Skeletal muscle satellite cell (primary cell): ENCODE data around the gene UACA.

Source experiments
- H3K27me3 ChIP-seq: 2 replicates; pipeline ENCODE4 v1.7.0; 2013; ENCODE audit warnings: low read length; ENCODE audit not compliant: control insufficient read depth, insufficient read depth
- H3K36me3 ChIP-seq: 2 replicates; pipeline ENCODE4 v1.7.0; 2013; ENCODE audit warnings: mild to moderate bottlenecking, control low read depth, low read length; ENCODE audit not compliant: insufficient read depth
- H3K4me1 ChIP-seq: 2 replicates; pipeline ENCODE4 v1.7.0; 2013; ENCODE audit warnings: low read length; ENCODE audit not compliant: control insufficient read depth, insufficient read depth
- H3K4me2 ChIP-seq: 2 replicates; pipeline ENCODE4 v1.7.0; 2013; ENCODE audit warnings: mild to moderate bottlenecking, low read length
- H3K4me3 ChIP-seq: 2 replicates; pipeline ENCODE4 v1.7.0; 2013; ENCODE audit warnings: low read length
- H3K9ac ChIP-seq: 2 replicates; pipeline ENCODE4 v1.7.0; 2013; ENCODE audit warnings: mild to moderate bottlenecking, low read depth, low read length, moderate library complexity
- H3K9me3 ChIP-seq: replicated peaks from 2 replicates; pipeline ENCODE4 v1.7.0; 2013; ENCODE audit warnings: mild to moderate bottlenecking, control low read depth, low read length

The UACA gene

DNA sequence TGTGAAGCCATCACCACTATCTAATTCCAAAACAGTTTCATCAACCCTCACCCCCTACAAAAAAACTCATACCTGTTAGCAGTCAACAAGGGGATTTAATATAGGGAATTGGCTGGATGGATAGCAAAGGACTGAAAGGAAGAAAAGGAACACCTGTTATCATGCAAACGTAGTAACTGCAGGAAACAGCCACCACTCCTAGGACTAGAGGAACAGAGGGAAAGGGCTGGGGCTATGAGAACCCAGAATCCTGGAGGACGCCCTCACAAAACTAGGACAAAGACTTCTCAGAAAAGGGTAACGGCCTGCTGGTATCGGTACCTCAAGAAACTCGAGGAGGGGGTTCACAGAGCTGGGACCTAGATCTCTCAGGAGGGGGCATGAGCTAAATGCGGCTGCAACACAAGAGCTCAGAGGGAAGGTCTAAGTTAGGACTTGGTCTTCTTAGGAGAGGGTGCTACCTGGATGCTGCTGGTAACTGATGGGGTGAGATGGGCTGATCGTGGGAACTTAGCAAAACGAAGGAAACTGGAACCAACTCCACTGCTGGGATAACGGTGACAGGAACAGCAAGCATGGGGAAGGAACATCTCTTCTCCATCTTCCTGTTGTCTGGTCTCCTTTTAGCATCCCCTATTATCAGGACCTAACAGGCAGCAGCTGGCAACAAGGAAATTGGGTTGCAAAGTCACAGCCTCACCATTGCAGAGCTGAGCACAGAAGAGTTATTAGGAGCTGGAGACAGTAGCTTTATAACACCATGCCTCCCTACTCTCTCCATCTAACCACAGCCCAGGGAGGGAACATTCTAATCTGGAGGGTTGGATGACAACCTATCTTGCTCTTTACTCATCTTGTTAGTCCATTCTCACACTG is 147.7 kb downstream of the UACA start:
- H3K4me1 ChIP-seq, result peaks cover 5% of the 10 kb centered on the region
- H3K4me2 ChIP-seq, result no peak overlapping the region
- H3K9ac ChIP-seq, result no peak overlapping the region
- no peak overlapping the region for H3K4me3 ChIP-seq
- H3K27me3 ChIP-seq, result no peaks in the 10 kb centered on the region
- H3K9me3 ChIP-seq, result no peaks in the 10 kb centered on the region
- H3K36me3 ChIP-seq, result peaks cover 4% of the 10 kb centered on the region

DNA sequence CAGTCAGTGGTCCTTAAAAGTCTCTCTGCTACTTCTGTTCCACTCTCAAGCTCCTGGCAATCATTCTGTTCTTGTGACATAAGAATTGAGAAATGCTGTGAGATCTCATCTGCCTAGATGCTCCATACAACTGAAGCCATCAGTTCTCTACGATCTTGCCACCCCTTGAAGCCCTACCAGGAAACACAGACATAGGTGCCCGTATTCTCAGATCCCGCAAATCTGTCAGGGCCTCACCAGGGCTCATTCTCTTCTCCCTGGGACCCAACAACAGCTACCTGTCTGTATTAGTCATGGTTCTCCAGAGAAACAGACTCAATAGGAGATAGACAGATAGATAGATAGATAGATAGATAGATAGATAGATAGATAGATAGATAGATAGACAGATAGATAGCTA is 149.1 kb downstream of the UACA start:
- H3K4me3 ChIP-seq, result no peak overlapping the region
- no peaks in the 10 kb centered on the region for H3K27me3 ChIP-seq
- peaks cover 5% of the 10 kb centered on the region for H3K4me1 ChIP-seq
- H3K4me2 ChIP-seq, result no peak overlapping the region
- peaks cover 4% of the 10 kb centered on the region for H3K36me3 ChIP-seq
- no peak overlapping the region for H3K9ac ChIP-seq
- H3K9me3 ChIP-seq, result no peaks in the 10 kb centered on the region

DNA sequence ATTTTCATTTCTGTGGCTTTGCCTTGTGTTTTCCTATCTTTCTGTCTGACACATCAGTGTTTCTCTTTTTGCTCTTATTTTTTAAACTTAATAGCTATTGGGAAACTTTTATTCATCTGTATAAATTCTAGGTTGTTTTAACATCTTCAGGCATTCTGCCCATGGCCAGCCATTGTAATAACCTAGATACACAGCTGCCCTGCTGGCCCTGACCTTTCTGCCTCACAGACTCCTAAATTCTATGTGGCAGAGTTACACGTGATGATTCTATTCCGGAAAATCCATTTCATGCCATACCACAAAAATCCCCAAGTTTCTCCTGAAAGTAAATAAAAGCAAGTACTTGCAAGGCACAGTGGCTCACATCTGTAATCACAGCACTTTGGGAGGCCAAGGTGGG is 150.1 kb downstream of the UACA start:
- H3K9me3 ChIP-seq, result no peaks in the 10 kb centered on the region
- no peaks in the 10 kb centered on the region for H3K27me3 ChIP-seq
- H3K9ac ChIP-seq, result no peak overlapping the region
- no peak overlapping the region for H3K4me2 ChIP-seq
- peaks cover 5% of the 10 kb centered on the region for H3K4me1 ChIP-seq
- H3K36me3 ChIP-seq, result no peaks in the 10 kb centered on the region
- H3K4me3 ChIP-seq, result no peak overlapping the region

DNA sequence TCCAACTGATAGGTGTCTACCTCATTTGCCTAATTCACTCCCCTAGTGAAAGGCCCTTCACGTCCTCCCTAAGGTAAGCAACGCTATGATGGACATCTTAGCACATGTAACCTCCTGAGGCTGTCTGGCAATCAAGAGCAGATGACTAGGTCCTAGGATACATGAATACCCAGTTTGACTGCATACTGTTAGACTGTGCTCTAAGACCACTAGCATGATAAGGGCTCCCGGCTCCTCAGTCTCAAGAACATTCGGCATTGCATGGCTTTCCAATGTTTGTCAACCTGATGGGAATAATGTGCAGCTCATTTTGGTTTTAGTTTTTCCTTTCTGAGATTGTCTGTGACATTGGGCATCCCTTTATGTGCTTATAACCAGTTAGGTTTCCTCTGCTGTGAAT is 152.1 kb downstream of the UACA start:
- H3K27me3 ChIP-seq, result no peaks in the 10 kb centered on the region

DNA sequence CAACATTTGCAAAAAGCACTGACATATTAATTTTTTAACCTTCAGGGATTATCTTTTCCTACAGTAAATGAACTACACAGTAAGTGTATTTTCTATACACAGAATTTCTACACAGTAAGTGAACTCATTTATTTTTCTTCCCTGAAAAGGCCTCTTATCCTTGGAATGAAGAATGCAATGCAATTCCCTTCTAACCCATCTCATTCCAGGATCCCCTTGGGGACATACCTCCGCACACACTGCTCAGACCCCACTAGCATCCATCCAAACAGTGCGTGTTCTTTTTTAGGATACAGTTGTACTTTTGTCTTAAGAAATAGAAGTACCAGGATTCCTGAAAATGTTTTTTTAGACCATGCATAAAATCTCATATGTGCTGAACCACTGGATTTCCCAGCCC is 152.8 kb downstream of the UACA start:
- H3K36me3 ChIP-seq, result no peaks in the 10 kb centered on the region
- H3K27me3 ChIP-seq, result no peaks in the 10 kb centered on the region
- H3K4me1 ChIP-seq, result peaks cover 8% of the 10 kb centered on the region
- no peak overlapping the region for H3K9ac ChIP-seq
- H3K4me2 ChIP-seq, result no peak overlapping the region
- no peak overlapping the region for H3K4me3 ChIP-seq
- no peaks in the 10 kb centered on the region for H3K9me3 ChIP-seq

More for the DNA sequence above, 152.1 kb downstream of the UACA start:
- no peak overlapping the region for H3K4me2 ChIP-seq
- no peaks in the 10 kb centered on the region for H3K36me3 ChIP-seq
- H3K4me1 ChIP-seq, result peaks cover under 1% of the 10 kb centered on the region
- no peak overlapping the region for H3K4me3 ChIP-seq
- H3K9me3 ChIP-seq, result no peaks in the 10 kb centered on the region
- H3K9ac ChIP-seq, result no peak overlapping the region

DNA sequence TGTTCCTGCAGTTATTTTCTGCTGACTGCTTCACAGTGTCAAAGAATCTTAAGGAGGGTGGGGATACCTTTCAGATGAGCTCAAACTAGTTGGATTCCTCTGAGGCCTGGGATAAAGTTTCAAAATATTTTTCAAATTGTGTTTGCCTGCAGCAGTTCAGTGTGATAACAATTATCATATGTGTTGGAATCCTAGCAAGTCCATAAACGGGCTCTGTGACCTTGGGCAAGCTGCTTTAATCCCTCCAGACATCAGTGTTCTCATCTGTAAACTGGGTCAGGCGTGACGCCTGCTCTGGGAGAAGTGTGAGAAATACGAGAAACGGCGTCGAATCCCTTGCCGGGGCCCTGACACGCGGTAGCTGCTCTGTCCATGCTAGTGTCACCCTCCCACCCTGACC is 153.5 kb downstream of the UACA start:
- Histone ChIP-seq H3K27me3 (no peaks in the 10 kb centered on the region), H3K4me2 (no peak overlapping the region), H3K9me3 (no peaks in the 10 kb centered on the region), H3K9ac (no peak overlapping the region), H3K4me3 (no peak overlapping the region), H3K4me1 (peaks cover 14% of the 10 kb centered on the region), H3K36me3 (no peaks in the 10 kb centered on the region)

DNA sequence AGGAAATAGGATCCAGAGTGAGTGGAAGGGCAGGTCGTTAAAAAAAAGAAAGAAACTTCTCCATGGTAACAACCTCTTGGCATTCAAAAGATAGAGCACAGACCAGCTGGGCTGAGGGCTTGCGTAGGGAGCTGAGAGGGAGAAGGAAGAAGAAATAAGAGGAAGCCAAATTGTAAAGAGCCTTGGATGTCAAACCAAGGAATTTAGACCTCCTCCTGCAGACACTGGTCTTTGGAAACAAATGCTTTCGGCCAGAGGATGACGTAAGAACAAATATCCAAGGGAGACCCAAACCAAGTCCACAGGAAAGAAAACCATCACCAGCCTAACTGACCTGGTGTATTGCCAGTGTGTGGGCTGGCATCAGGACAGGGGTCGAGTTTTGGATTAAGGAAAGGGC is 155.2 kb downstream of the UACA start:
- Histone ChIP-seq H3K9me3 (no peaks in the 10 kb centered on the region), H3K36me3 (no peaks in the 10 kb centered on the region), H3K4me1 (peaks cover 21% of the 10 kb centered on the region), H3K27me3 (no peaks in the 10 kb centered on the region), H3K9ac (no peak overlapping the region), H3K4me2 (no peak overlapping the region), H3K4me3 (no peak overlapping the region)

DNA sequence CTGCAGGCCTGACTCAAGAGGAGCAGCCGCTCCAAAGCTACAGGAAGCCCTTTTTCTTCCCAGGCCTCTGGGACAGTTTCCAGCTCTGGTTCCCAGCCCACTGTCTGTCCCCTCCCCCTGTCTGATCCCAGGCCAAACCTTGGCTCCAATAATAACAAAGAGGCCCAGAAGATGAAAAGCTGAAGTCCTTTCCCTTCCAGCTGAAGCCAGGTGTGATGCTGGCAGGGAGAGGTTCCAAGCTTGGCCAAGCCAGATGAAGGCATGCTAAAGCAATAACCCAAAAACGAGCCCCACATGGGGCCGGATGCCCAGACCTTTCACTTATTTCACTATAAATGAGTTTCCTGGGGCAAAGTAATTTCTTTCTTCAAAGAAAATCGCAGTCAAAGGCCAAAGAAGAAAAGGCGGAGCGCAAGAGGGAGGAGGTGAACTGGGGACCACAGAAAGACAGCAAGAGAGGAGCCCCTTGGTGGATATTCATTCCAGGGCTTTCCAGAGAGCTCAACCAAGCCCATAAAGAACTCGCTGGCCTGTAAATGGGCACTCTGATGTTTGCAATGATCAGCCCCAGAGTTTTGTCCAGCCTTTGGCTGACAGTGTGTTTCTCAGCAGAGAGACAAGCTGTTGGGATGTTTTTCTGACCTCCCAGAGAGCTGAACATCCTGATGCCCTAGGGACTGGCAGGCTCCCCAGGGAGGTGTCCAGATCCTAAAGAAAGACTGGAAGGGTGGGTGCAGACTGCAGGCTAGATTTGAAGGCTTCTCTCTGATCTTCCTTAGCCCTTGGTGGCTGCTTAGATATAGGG is 157.6 kb downstream of the UACA start:
- Histone ChIP-seq H3K4me1 (peaks cover 21% of the 10 kb centered on the region), H3K9me3 (no peaks in the 10 kb centered on the region), H3K27me3 (no peaks in the 10 kb centered on the region), H3K4me3 (no peak overlapping the region), H3K4me2 (no peak overlapping the region), H3K36me3 (no peaks in the 10 kb centered on the region), H3K9ac (no peak overlapping the region)

DNA sequence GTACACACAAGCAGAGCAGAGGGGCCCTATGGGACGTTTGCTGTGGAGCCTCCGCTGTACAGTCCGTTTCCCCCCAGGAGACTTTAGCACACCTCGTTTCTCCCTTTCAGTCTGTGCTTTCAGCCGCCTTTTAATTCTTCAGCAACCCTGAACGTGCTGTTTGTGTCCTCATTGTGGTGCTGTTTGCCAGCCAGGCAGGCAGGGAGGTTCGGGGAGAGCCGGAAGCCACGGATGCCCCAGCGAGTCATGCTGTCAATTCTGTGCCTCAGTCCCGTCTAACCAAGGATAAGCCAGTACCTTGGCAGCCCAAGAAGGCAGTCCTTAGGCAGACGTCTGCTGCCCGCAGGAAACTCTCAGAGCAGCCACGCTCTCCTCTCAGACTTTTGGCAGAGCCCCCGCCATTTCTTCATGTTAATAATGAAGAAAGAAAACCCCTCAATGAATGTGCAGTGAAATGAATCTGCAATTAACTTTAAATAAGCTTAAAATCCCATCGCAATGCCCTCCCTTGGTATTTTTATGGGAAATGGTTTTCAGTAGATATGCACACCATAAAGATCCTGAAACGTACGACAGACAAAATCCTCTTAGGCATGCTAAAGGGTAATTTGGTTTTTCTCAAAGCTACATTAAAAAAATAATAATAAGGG is 158.6 kb downstream of the UACA start:
- H3K27me3 ChIP-seq, result no peaks in the 10 kb centered on the region
- H3K9ac ChIP-seq, result no peak overlapping the region
- peak overlapping the region; percentile 39 for H3K4me2 ChIP-seq
- no peaks in the 10 kb centered on the region for H3K9me3 ChIP-seq
- H3K36me3 ChIP-seq, result no peaks in the 10 kb centered on the region
- no peak overlapping the region for H3K4me3 ChIP-seq
- H3K4me1 ChIP-seq, result peaks cover 21% of the 10 kb centered on the region
